Measurements from ENCODE around the gene HSP90AA1. TPM values are rescaled to one million over a fixed set of nuclear protein-coding genes. Genes with fewer than 3 reads are reported as not detected.
A peak's percentile ranks its signal among the peaks of the same experiment; 100 is the strongest.

HSP90AA1 gene
- total RNA-seq, 1 experiment from 2014 or later: 842 TPM

- TF ChIP-seq, protein P1, sequence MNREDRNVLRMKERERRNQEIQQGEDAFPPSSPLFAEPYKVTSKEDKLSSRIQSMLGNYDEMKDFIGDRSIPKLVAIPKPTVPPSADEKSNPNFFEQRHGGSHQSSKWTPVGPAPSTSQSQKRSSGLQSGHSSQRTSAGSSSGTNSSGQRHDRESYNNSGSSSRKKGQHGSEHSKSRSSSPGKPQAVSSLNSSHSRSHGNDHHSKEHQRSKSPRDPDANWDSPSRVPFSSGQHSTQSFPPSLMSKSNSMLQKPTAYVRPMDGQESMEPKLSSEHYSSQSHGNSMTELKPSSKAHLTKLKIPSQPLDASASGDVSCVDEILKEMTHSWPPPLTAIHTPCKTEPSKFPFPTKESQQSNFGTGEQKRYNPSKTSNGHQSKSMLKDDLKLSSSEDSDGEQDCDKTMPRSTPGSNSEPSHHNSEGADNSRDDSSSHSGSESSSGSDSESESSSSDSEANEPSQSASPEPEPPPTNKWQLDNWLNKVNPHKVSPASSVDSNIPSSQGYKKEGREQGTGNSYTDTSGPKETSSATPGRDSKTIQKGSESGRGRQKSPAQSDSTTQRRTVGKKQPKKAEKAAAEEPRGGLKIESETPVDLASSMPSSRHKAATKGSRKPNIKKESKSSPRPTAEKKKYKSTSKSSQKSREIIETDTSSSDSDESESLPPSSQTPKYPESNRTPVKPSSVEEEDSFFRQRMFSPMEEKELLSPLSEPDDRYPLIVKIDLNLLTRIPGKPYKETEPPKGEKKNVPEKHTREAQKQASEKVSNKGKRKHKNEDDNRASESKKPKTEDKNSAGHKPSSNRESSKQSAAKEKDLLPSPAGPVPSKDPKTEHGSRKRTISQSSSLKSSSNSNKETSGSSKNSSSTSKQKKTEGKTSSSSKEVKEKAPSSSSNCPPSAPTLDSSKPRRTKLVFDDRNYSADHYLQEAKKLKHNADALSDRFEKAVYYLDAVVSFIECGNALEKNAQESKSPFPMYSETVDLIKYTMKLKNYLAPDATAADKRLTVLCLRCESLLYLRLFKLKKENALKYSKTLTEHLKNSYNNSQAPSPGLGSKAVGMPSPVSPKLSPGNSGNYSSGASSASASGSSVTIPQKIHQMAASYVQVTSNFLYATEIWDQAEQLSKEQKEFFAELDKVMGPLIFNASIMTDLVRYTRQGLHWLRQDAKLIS (CRISPR knock-in tag; IDR thresholded peaks at IDR 0.05; ENCODE audit: borderline replicate concordance): no peak
- TF ChIP-seq ZNF219 (CRISPR knock-in tag; IDR thresholded peaks at IDR 0.05; ENCODE audit: borderline replicate concordance) (no peak), RELA (CRISPR knock-in tag; IDR thresholded peaks at IDR 0.05; ENCODE audit: borderline replicate concordance) (no peak)
Measured at GRCh38 chr14:102047808-102048540, 38.9 kb downstream of the HSP90AA1 start (continued).

DNA sequence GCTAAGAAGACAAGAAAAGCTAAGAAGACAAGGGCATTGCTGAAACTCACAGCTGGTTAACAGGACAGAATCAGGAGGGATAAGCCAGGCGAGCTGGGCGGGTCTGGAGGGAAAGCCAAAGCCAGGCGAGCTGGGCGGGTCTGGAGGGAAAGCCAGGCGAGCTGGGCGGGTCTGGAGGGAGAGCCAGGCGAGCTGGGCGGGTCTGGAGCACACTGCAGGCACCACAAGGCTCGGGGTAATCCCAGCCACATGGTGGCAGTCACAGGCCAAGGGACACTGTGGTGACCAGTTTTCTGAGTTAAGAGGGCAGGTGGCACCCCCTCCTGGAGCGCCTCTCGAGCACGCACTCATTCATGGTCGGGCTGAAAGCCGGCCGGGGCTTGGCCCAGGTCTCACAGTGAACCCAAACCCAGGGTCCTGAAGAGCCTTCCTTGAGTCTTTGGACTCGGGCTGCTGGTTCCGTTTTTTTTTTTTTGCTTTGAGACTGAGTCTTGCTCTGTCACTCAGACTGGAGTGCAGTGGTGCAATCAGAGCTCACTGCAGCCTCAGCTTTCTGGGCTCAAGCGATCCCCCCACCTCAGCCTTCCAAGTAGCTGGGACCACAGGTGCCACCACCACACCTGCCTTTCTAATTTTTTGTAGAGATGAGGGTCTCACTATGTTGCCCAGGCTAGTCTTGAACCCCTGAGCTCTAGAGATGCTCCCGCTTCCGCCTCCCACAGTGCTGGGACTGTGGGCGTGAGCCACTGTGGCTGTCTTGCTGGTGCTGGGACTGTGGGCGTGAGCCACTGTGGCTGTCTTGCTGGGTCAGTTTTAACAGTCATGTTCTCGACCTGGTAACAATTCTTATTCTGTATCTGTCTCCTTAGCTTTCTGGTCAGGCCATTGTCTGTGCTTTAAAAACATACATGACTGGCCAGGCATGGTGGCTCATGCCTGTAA, 40.2 kb downstream of the HSP90AA1 start:
- Mint-ChIP-seq H3K27ac (peak overlapping the region; percentile 84), H3K27me3 (ENCODE audit: low read depth) (no peaks in the 10 kb centered on the region), H3K36me3 (peaks cover 68% of the 10 kb centered on the region), H3K4me3 (no peak overlapping the region), H3K4me1 (peaks cover 3% of the 10 kb centered on the region), H3K9me3 (no peaks in the 10 kb centered on the region)
- peak; percentile 93 for DNase-seq (ENCODE audit: low spot score)
- ChIA-PET CTCF (interaction anchor here (0.5 to 2.2 kb wide), 33 partner anchors 9 to 1022 kb away, joined by 3 to 41 read pairs (median 4); partner anchors contain the start of genes CINP and TECPR2), POLR2A (interaction anchor here (0.6 to 1.2 kb wide), 5 partner anchors 13 to 268 kb away, joined by 3 read pairs; no protein-coding TSS in a partner anchor)
- ATAC-seq: peak; percentile 99
- TF ChIP-seq PRRX2 (CRISPR knock-in tag; IDR thresholded peaks at IDR 0.05): no peak
- TF ChIP-seq SMAD4 (CRISPR knock-in tag; IDR thresholded peaks at IDR 0.05): no peak
- TF ChIP-seq RORB (CRISPR knock-in tag; IDR thresholded peaks at IDR 0.05): no peak
- peak; percentile 37; the same call in 1 of the 2 replicates for TF ChIP-seq ZNF121 (CRISPR knock-in tag; IDR thresholded peaks at IDR 0.05)
- TF ChIP-seq USF2 (CRISPR knock-in tag; IDR thresholded peaks at IDR 0.05): 0 out of 2 replicates have a peak, but pooled peaks have one; percentile 13
- TF ChIP-seq GRHL2 (CRISPR knock-in tag; IDR thresholded peaks at IDR 0.05; ENCODE audit: insufficient replicate concordance, severe bottlenecking): no peak
- TF ChIP-seq ETV6 (CRISPR knock-in tag; IDR thresholded peaks at IDR 0.05): 0 out of 2 replicates have a peak, but pooled peaks have one; percentile 23
- no peak for TF ChIP-seq NR1H2 (CRISPR knock-in tag; IDR thresholded peaks at IDR 0.05)
- no peak for TF ChIP-seq MYBL2 (CRISPR knock-in tag; IDR thresholded peaks at IDR 0.05)
- TF ChIP-seq, protein P2, sequence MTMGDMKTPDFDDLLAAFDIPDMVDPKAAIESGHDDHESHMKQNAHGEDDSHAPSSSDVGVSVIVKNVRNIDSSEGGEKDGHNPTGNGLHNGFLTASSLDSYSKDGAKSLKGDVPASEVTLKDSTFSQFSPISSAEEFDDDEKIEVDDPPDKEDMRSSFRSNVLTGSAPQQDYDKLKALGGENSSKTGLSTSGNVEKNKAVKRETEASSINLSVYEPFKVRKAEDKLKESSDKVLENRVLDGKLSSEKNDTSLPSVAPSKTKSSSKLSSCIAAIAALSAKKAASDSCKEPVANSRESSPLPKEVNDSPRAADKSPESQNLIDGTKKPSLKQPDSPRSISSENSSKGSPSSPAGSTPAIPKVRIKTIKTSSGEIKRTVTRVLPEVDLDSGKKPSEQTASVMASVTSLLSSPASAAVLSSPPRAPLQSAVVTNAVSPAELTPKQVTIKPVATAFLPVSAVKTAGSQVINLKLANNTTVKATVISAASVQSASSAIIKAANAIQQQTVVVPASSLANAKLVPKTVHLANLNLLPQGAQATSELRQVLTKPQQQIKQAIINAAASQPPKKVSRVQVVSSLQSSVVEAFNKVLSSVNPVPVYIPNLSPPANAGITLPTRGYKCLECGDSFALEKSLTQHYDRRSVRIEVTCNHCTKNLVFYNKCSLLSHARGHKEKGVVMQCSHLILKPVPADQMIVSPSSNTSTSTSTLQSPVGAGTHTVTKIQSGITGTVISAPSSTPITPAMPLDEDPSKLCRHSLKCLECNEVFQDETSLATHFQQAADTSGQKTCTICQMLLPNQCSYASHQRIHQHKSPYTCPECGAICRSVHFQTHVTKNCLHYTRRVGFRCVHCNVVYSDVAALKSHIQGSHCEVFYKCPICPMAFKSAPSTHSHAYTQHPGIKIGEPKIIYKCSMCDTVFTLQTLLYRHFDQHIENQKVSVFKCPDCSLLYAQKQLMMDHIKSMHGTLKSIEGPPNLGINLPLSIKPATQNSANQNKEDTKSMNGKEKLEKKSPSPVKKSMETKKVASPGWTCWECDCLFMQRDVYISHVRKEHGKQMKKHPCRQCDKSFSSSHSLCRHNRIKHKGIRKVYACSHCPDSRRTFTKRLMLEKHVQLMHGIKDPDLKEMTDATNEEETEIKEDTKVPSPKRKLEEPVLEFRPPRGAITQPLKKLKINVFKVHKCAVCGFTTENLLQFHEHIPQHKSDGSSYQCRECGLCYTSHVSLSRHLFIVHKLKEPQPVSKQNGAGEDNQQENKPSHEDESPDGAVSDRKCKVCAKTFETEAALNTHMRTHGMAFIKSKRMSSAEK (CRISPR knock-in tag; IDR thresholded peaks at IDR 0.05; ENCODE audit: borderline replicate concordance): no peak
- no peak for TF ChIP-seq ZNF671 (CRISPR knock-in tag; IDR thresholded peaks at IDR 0.05)
- TF ChIP-seq SP1 (CRISPR knock-in tag; conservative IDR thresholded peaks at IDR 0.05): peak; percentile 79
- TF ChIP-seq KAT7 (CRISPR knock-in tag; IDR thresholded peaks at IDR 0.05; ENCODE audit: borderline replicate concordance): no peak
- peak; percentile 16; the same call in 1 of the 2 replicates for TF ChIP-seq FOXP1 (CRISPR knock-in tag; IDR thresholded peaks at IDR 0.05; ENCODE audit: borderline replicate concordance)
- TF ChIP-seq ZNF416 (CRISPR knock-in tag; IDR thresholded peaks at IDR 0.05): no peak
- no peak for TF ChIP-seq ATF6 (CRISPR knock-in tag; IDR thresholded peaks at IDR 0.05)
